K562 (cell line): Measurements from ENCODE around the gene SPECC1L. TPM values are rescaled to one million over a fixed set of nuclear protein-coding genes. Genes with fewer than 3 reads are reported as not detected.
A peak's percentile ranks its signal among the peaks of the same experiment; 100 is the strongest.

Experiments
- ATAC-seq: fragments of 200-7000 bp; cut with Tn5 transposase; 3 replicates; pipeline ENCODE4 v1.9.1; 2020; ENCODE audit warnings: moderate library complexity
- BruUV-seq: library from RNA; stranded (reverse); fragments of 400-500 nt; replicated peaks from 2 replicates; lab custom pipeline; 2021; lab: Mats Ljungman, UMichigan
- CTCF ChIA-PET: fragments of 300-600 bp; formaldehyde crosslinking; extraction: SDS; loops from one replicate; lab custom pipeline; 2021; ENCODE audit warnings: low intra/inter-chr PET ratio; lab: Yijun Ruan, JAX
- POLR2A ChIA-PET: fragments of 300-600, 350-650 bp; sonication (Branson Sonifier 250); formaldehyde crosslinking; extraction: SDS; loops from one replicate; lab custom pipeline; 2021; ENCODE audit warnings: antibody characterized with exemption, inconsistent platforms; lab: Yijun Ruan, JAX
- DNase-seq, 4 experiments: peaks; one replicate each; pipeline versions ENCODE4 v3.0.0 to v3.0.0-alpha.2; 2011 to 2018; ENCODE audit warnings: low spot score in 3 of 4, mixed read lengths in 3 of 4; ENCODE audit errors: extremely low read depth in 1 of 4
- FAIRE-seq: peaks from 2 replicates; lab custom pipeline; 2011; peaks lifted over from hg19 to GRCh38; lab: Jason Lieb, UNC
- H2AFZ ChIP-seq: 2 replicates; pipeline ENCODE4 v1.6.0; 2011; ENCODE audit warnings: low read depth, low read length, control low read depth, inconsistent platforms
- H3K27ac ChIP-seq: fragments of 200-600 bp; 3 replicates; pipeline ENCODE4 v1.8.0; 2011; ENCODE audit warnings: low read depth, mild to moderate bottlenecking, control low read depth, inconsistent platforms, low read length, moderate library complexity, mixed read lengths; ENCODE audit errors: extremely low read depth
- H3K27me3 ChIP-seq, 2 experiments: fragments of 300-600 bp in 1 of 2; 2 replicates in 1 of 2; 3 replicates in 1 of 2; pipeline versions ENCODE4 v1.6.0 to v1.8.0; 2011; ENCODE audit warnings: inconsistent platforms in 2 of 2, low read length in 2 of 2, mild to moderate bottlenecking in 1 of 2, mixed read lengths in 1 of 2, moderate library complexity in 1 of 2; ENCODE audit not compliant: control insufficient read depth in 2 of 2, insufficient read depth in 2 of 2
- H3K36me3 ChIP-seq: fragments of 300-600 bp; 3 replicates; pipeline ENCODE4 v1.8.0; 2011; ENCODE audit warnings: mild to moderate bottlenecking, low read length, inconsistent platforms; ENCODE audit not compliant: control insufficient read depth, insufficient read depth
- H3K4me1 ChIP-seq, 2 experiments: fragments of 200-600 bp in 1 of 2; replicated peaks in 1 of 2; 2 replicates in 1 of 2; 3 replicates in 1 of 2; pipeline versions ENCODE4 v1.5.1 to v1.8.0; 2011; ENCODE audit warnings: inconsistent platforms in 2 of 2, low read length in 2 of 2, mild to moderate bottlenecking in 1 of 2, mixed read lengths in 1 of 2, moderate library complexity in 1 of 2; ENCODE audit not compliant: control insufficient read depth in 2 of 2, insufficient read depth in 2 of 2
- H3K4me2 ChIP-seq: 2 replicates; pipeline ENCODE4 v1.6.1; 2011; ENCODE audit warnings: low read length, control low read depth, inconsistent platforms, mixed read lengths; ENCODE audit not compliant: insufficient read depth
- H3K4me3 ChIP-seq: fragments of 200-600 bp; sonication (generic), shearing (Covaris generic); 2 replicates; pipeline ENCODE4 v1.5.1; 2016; ENCODE audit warnings: control low read depth, inconsistent platforms
- H3K79me2 ChIP-seq: fragments of 200-600 bp; 3 replicates; pipeline ENCODE4 v1.8.0; 2011; ENCODE audit warnings: low read length, inconsistent platforms; ENCODE audit not compliant: control insufficient read depth, insufficient read depth
- H3K9ac ChIP-seq, 2 experiments: 2 replicates each; pipeline versions ENCODE4 v1.6.0 to v1.6.1; 2011; ENCODE audit warnings: low read depth in 2 of 2, low read length in 2 of 2, control low read depth in 1 of 2, inconsistent platforms in 1 of 2, mild to moderate bottlenecking in 1 of 2, mixed read lengths in 1 of 2; ENCODE audit not compliant: insufficient read depth in 1 of 2
- H3K9me1 ChIP-seq: one replicate; pipeline ENCODE4 v1.6.0; 2011; ENCODE audit warnings: inconsistent platforms, mild to moderate bottlenecking, low read length, moderate library complexity; ENCODE audit not compliant: control insufficient read depth, insufficient read depth
- H3K9me3 ChIP-seq: replicated peaks from 2 replicates; pipeline ENCODE4 v1.5.1; 2011; ENCODE audit warnings: low read depth, low read length, inconsistent platforms; ENCODE audit not compliant: control insufficient read depth, insufficient read depth
- H4K20me1 ChIP-seq: replicated peaks from 2 replicates; pipeline ENCODE4 v1.6.1; 2011; ENCODE audit warnings: low read length, inconsistent platforms, mixed read lengths; ENCODE audit not compliant: control insufficient read depth, insufficient read depth
- ARID2 ChIP-seq: fragments of 450-650 bp; IDR thresholded peaks from 2 replicates; pipeline ENCODE4 v1.6.1; 2017; ENCODE audit warnings: antibody characterized with exemption, mild to moderate bottlenecking
- HNRNPH1 ChIP-seq: fragments of 200-400 bp; formaldehyde crosslinking; optimal IDR thresholded peaks from 2 replicates; pipeline ENCODE3; 2017; ENCODE audit warnings: low read depth, mild to moderate bottlenecking, low read length, moderate library complexity
- MTA3 ChIP-seq: fragments of 450-650 bp; formaldehyde crosslinking; IDR thresholded peaks from 2 replicates; pipeline ENCODE4 v1.6.1; 2017; ENCODE audit warnings: mild to moderate bottlenecking, borderline replicate concordance
- NFIC ChIP-seq: fragments of 450-650 bp; IDR thresholded peaks from 2 replicates; pipeline ENCODE4 v1.6.1; 2017; ENCODE audit warnings: mild to moderate bottlenecking, inconsistent platforms
- PML ChIP-seq: IDR thresholded peaks from 2 replicates; pipeline ENCODE4 v1.6.1; 2012; ENCODE audit warnings: low read length, inconsistent platforms
- POLR2AphosphoS2 ChIP-seq: IDR thresholded peaks from 2 replicates; pipeline ENCODE4 v1.6.1; 2012; ENCODE audit warnings: low read length, improper control_type of control experiment
- RAD21 ChIP-seq, 2 experiments: fragments of 250-450 bp in 1 of 2; fragments of 450-650 bp in 1 of 2; sonication (Bioruptor Pico) in 1 of 2; formaldehyde crosslinking in 1 of 2; IDR thresholded peaks in 1 of 2; conservative IDR thresholded peaks in 1 of 2; 2 replicates each; pipeline versions ENCODE4 v1.4.0 to v1.8.0; 2020 to 2022; ENCODE audit warnings: mild to moderate bottlenecking in 2 of 2, moderate library complexity in 1 of 2
- RFX1 ChIP-seq: fragments of 450-650 bp; IDR thresholded peaks from 2 replicates; pipeline ENCODE4 v1.6.1; 2016; ENCODE audit warnings: mild to moderate bottlenecking, moderate library complexity
- SP1 ChIP-seq: sonication (generic); formaldehyde crosslinking; IDR thresholded peaks from 2 replicates; pipeline ENCODE4 v1.8.1; 2022; ENCODE audit warnings: mild to moderate bottlenecking, missing genetic modification reagents
- TBP ChIP-seq: optimal IDR thresholded peaks from 2 replicates; pipeline ENCODE3; 2011; ENCODE audit warnings: low read depth, low read length, improper control_type of control experiment
- TRIM28 ChIP-seq: fragments of 450-650 bp; IDR thresholded peaks from 2 replicates; pipeline ENCODE4 v1.6.1; 2017
- ZNF217 ChIP-seq: sonication (generic); formaldehyde crosslinking; IDR thresholded peaks from 2 replicates; pipeline ENCODE4 v1.8.0; 2022; ENCODE audit warnings: mild to moderate bottlenecking, missing genetic modification reagents
- ZNF449 ChIP-seq: fragments of 250-450 bp; sonication (Bioruptor Pico); IDR thresholded peaks from 2 replicates; pipeline ENCODE4 v1.8.0; 2022; ENCODE audit warnings: moderate library complexity, mild to moderate bottlenecking, inconsistent platforms
- WGBS: fragments of 100-300 bp; shearing (Covaris generic); methylation state at CpG from one replicate; pipeline ENCODE4 v1.1.6; 2016; ENCODE audit warnings: low coverage, mixed read lengths; ENCODE audit not compliant: insufficient coverage; ENCODE audit errors: missing lambda C conversion rate; 5-methylcytosine and 5-hydroxymethylcytosine counted together
- in situ Hi-C: fragments of 300-500 bp; cut with MboI; formaldehyde crosslinking; loops from 4 replicates; pipeline ENCODE4 v1.15.0; 2018; ENCODE audit warnings: inconsistent platforms, mixed read lengths
- intact Hi-C: fragments of 100-400 bp; cut with micrococcal nuclease; formaldehyde crosslinking; loops from 2 replicates; pipeline ENCODE4 v1.14.2; 2022
- polyA plus RNA-seq, 8 experiments: library from polyadenylated mRNA; depleted of rRNA in 4 of 8; stranded (reverse) in 5 of 8; unstranded in 3 of 8; fragments of >200 nt; fragmentation: Nextera tagmentation in 2 of 8; fragmentation: Illumina TruSeq in 1 of 8; extraction: Ambion mirVana in 2 of 8; extraction: Trizol in 1 of 8; gene quantifications; 2 replicates each; pipeline versions ENCODE4 v1.2.1 to v1.2.3, GENCODE V29; 2011 to 2014; ENCODE audit warnings: inconsistent platforms in 1 of 8, missing spikeins in 1 of 8
- total RNA-seq, 7 experiments: library from RNA; depleted of rRNA in 6 of 7; stranded (reverse); fragments of >200 nt in 6 of 7; fragmentation: Illumina TruSeq in 2 of 7; extraction: Trizol in 2 of 7; gene quantifications; 2 replicates each; pipeline versions ENCODE4 v1.2.1 to v1.2.3, GENCODE V29; 2011 to 2021; ENCODE audit warnings: low replicate concordance in 1 of 7
- TF ChIP-seq, protein P1 (sequence below), 3 experiments: IDR thresholded peaks in 2 of 3; conservative IDR thresholded peaks in 1 of 3; 2 replicates each; pipeline ENCODE4 v1.5.1; 2011 to 2012; ENCODE audit warnings: low read length in 3 of 3, mild to moderate bottlenecking in 3 of 3, control low read depth in 2 of 3, improper control_type of control experiment in 1 of 3, inconsistent platforms in 1 of 3, low read depth in 1 of 3, mixed read lengths in 1 of 3, moderate library complexity in 1 of 3; ENCODE audit not compliant: insufficient read depth in 2 of 3
- TF ChIP-seq, protein P2 (sequence below): fragments of 450-650 bp; IDR thresholded peaks from one replicate; pipeline ENCODE4 v1.6.1; 2018; ENCODE audit warnings: mild to moderate bottlenecking, moderate library complexity; ENCODE audit not compliant: partially characterized antibody

Gene SPECC1L
- total and polyA plus RNA-seq, 9 of the 15 experiments (the other 6 are each of a cell fraction or from before 2014, with no cell fraction given): 1.4 to 27.9 (median 14.5) TPM

DNA sequence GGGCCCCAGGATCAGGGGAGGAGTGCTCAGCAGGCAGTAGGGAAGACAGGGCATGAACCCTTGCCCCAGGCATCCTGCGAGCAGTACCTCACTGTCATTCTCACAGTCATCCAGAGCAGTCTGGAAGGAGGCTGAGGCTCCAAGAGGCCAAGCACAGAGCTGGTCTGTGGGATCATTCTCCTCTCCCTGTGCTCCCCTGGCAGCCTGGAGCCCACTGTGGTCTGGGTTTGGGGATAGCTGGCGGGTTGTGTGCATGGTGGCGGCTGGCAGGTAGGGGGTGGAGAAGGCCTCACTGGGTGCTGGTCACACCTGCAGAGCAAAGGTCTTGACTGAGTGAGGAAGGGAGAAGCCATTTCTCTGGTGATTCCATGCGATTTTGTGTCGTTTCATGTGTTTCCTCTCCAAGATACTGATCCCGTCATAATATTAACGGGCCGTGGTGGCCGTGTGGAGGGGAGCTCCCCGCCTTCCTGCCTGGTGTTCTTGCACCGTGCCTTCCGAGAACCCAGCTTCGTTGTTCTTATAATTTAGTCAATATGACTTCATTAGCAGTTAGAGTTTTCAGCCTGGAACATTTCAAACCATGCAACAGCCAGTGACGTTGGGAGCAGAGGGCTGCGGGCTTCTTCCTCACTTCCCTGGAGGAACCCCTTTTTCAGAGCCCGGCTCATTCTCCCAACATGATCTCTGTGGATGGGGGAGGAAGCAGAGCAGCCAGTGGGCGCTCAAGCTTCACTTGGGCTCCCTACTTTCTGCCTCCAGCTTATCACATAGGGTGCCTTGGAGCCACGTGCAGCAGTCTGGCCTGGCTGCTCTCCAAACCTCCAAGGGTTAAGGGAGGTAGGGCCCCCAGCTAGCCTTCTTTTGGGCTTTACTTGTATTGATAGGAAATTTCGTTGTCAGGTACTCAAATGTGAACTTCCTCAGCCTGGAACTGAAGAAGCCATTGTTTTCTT, 136.0 kb downstream of the SPECC1L start:
- Histone ChIP-seq H3K79me2 (no peaks in the 10 kb centered on the region), H3K27ac (no peak overlapping the region), H3K4me1 (peaks cover 10 to 16% of the 10 kb centered on the region in 2 experiments; a peak in 4 of 5 replicates), H4K20me1 (no peaks in the 10 kb centered on the region; the same call in 1 of the 2 replicates), H2AFZ (0 out of 2 replicates have a peak overlapping the region, but pooled peaks have one; percentile 66), H3K36me3 (peaks cover 17% of the 10 kb centered on the region; the same call in 1 of the 3 replicates), H3K9me1 (no peaks in the 10 kb centered on the region), H3K4me3 (no peak overlapping the region), H3K4me2 (peak overlapping the region; percentile 18; the same call in 1 of the 2 replicates), H3K27me3 (no peaks in the 10 kb centered on the region), H3K9me3 (no peaks in the 10 kb centered on the region), H3K9ac (peak overlapping the region in 1 of 2 experiments; percentile 74; a peak in 2 of 4 replicates)
- 40% methylated on average over 17 of the region's 19 CpGs for WGBS
- ATAC-seq (peak; percentile 81), DNase-seq (peak; percentile 20 to 64 (median 34)), FAIRE-seq (peak; percentile 82)
- ChIA-PET POLR2A (interaction anchor here (0.6 to 1.2 kb wide), 3 partner anchors 12 to 48 kb away, joined by 3 to 4 read pairs (median 3); no protein-coding TSS in a partner anchor), CTCF (no interaction called here)
- no TSS peak for BruUV-seq
- in situ Hi-C loops (no loop called here), intact Hi-C loops (no loop called here)
- TF ChIP-seq, protein P1, sequence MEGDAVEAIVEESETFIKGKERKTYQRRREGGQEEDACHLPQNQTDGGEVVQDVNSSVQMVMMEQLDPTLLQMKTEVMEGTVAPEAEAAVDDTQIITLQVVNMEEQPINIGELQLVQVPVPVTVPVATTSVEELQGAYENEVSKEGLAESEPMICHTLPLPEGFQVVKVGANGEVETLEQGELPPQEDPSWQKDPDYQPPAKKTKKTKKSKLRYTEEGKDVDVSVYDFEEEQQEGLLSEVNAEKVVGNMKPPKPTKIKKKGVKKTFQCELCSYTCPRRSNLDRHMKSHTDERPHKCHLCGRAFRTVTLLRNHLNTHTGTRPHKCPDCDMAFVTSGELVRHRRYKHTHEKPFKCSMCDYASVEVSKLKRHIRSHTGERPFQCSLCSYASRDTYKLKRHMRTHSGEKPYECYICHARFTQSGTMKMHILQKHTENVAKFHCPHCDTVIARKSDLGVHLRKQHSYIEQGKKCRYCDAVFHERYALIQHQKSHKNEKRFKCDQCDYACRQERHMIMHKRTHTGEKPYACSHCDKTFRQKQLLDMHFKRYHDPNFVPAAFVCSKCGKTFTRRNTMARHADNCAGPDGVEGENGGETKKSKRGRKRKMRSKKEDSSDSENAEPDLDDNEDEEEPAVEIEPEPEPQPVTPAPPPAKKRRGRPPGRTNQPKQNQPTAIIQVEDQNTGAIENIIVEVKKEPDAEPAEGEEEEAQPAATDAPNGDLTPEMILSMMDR (IDR thresholded peaks at IDR 0.05 in 2 of 3, conservative IDR thresholded peaks at IDR 0.05 in 1 of 3; ENCODE audit: insufficient read depth in 2 of 3, low read depth in 1 of 3, low read length in 3 of 3): peak in 1 of 3 experiments; percentile 13; a peak in 2 of 6 replicates
- no peak for TF ChIP-seq ZNF449 (CRISPR knock-in tag)
- TF ChIP-seq TRIM28: no peak
- TF ChIP-seq TBP: peak; percentile 13
- TF ChIP-seq HNRNPH1: no peak
- peak; percentile 65 for TF ChIP-seq NFIC
- no peak for TF ChIP-seq ZNF217 (CRISPR knock-in tag)
- no peak for TF ChIP-seq MTA3
- no peak for TF ChIP-seq ARID2
- TF ChIP-seq RAD21 (CRISPR knock-in tag; conservative IDR thresholded peaks at IDR 0.05 in 1 of 2, IDR thresholded peaks at IDR 0.05 in 1 of 2): peak in 1 of 2 experiments; percentile 2; a peak in 1 of 4 replicates
- TF ChIP-seq PML: no peak
- no peak for TF ChIP-seq SP1
- no peak for TF ChIP-seq RFX1
- TF ChIP-seq POLR2AphosphoS2: no peak
- TF ChIP-seq, protein P2, sequence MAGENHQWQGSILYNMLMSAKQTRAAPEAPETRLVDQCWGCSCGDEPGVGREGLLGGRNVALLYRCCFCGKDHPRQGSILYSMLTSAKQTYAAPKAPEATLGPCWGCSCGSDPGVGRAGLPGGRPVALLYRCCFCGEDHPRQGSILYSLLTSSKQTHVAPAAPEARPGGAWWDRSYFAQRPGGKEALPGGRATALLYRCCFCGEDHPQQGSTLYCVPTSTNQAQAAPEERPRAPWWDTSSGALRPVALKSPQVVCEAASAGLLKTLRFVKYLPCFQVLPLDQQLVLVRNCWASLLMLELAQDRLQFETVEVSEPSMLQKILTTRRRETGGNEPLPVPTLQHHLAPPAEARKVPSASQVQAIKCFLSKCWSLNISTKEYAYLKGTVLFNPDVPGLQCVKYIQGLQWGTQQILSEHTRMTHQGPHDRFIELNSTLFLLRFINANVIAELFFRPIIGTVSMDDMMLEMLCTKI: no peak
